Ishikawa (cell line): Measurements from ENCODE around the gene SEPTIN10.

ENCODE experiments used
- CEBPB ChIP-seq: IDR thresholded peaks from 2 replicates; pipeline ENCODE4 v1.6.1; 2012
- CREB1 ChIP-seq: IDR thresholded peaks from 2 replicates; pipeline ENCODE4 v1.6.1; 2012; ENCODE audit warnings: low read depth
- EGR1 ChIP-seq: IDR thresholded peaks from 2 replicates; pipeline ENCODE4 v1.6.1; 2012
- EP300 ChIP-seq: IDR thresholded peaks from 2 replicates; pipeline ENCODE4 v1.6.1; 2012; ENCODE audit warnings: borderline replicate concordance
- FOXM1 ChIP-seq: IDR thresholded peaks from 2 replicates; pipeline ENCODE4 v1.6.1; 2012; ENCODE audit warnings: low read depth, borderline replicate concordance
- MAX ChIP-seq: IDR thresholded peaks from 2 replicates; pipeline ENCODE4 v1.6.1; 2012
- NFIC ChIP-seq: IDR thresholded peaks from 2 replicates; pipeline ENCODE4 v1.6.1; 2012
- RAD21 ChIP-seq: IDR thresholded peaks from 2 replicates; pipeline ENCODE4 v1.6.1; 2012; ENCODE audit warnings: low read depth
- REST ChIP-seq: IDR thresholded peaks from 2 replicates; pipeline ENCODE4 v1.6.1; 2012; ENCODE audit warnings: low read depth, mild to moderate bottlenecking
- TAF1 ChIP-seq: IDR thresholded peaks from 2 replicates; pipeline ENCODE4 v1.6.1; 2012; ENCODE audit warnings: low read depth, mild to moderate bottlenecking
- TCF12 ChIP-seq: IDR thresholded peaks from 2 replicates; pipeline ENCODE4 v1.6.1; 2012; ENCODE audit warnings: low read depth
- TEAD4 ChIP-seq: IDR thresholded peaks from 2 replicates; pipeline ENCODE4 v1.6.1; 2012
- USF1 ChIP-seq: IDR thresholded peaks from 2 replicates; pipeline ENCODE4 v1.6.1; 2012
- YY1 ChIP-seq: IDR thresholded peaks from 2 replicates; pipeline ENCODE4 v1.6.1; 2012; ENCODE audit warnings: low read depth
- ZBTB7A ChIP-seq: IDR thresholded peaks from 2 replicates; pipeline ENCODE4 v1.6.1; 2012; ENCODE audit warnings: low read depth

Gene SEPTIN10

GRCh38 chr2:109498906-109499305 is 114.9 kb downstream of the SEPTIN10 start:
- TF ChIP-seq CEBPB (no peak), TAF1 (no peak), REST (no peak), CREB1 (no peak), EGR1 (no peak), YY1 (no peak)

GRCh38 chr2:109497911-109498870 is 115.6 kb downstream of the SEPTIN10 start:
- TF ChIP-seq FOXM1, result no peak
- no peak for TF ChIP-seq MAX
- no peak for TF ChIP-seq TAF1
- TF ChIP-seq CEBPB, result no peak
- TF ChIP-seq NFIC, result no peak
- TF ChIP-seq TEAD4, result no peak
- TF ChIP-seq USF1, result no peak
- no peak for TF ChIP-seq REST
- TF ChIP-seq EP300, result no peak
- no peak for TF ChIP-seq EGR1

GRCh38 chr2:109497463-109497862 is 116.3 kb downstream of the SEPTIN10 start:
- TF ChIP-seq EGR1 (no peak), TCF12 (no peak), USF1 (no peak), REST (no peak), TEAD4 (no peak), TAF1 (no peak), RAD21 (no peak), NFIC (no peak), EP300 (no peak), CEBPB (no peak), CREB1 (no peak), FOXM1 (no peak), MAX (no peak), YY1 (no peak), ZBTB7A (no peak)

GRCh38 chr2:109494351-109494750 is 119.4 kb downstream of the SEPTIN10 start:
- TF ChIP-seq TAF1 (no peak), YY1 (no peak), FOXM1 (no peak), TCF12 (no peak), USF1 (no peak), TEAD4 (no peak), EGR1 (no peak), EP300 (no peak), RAD21 (no peak), MAX (no peak), CEBPB (no peak), NFIC (no peak), ZBTB7A (no peak), CREB1 (no peak), REST (no peak)
